GM19324 (cell line): ENCODE measurements around the gene CACNA1D.

ENCODE experiments used
- ATAC-seq: cut with Tn5 transposase; IDR thresholded peaks from one replicate; pipeline ENCODE4 v1.9.1; 2021; ENCODE audit warnings: mild to moderate bottlenecking, moderate library complexity; ENCODE audit not compliant: unreplicated experiment, low FRiP score

CACNA1D gene

DNA sequence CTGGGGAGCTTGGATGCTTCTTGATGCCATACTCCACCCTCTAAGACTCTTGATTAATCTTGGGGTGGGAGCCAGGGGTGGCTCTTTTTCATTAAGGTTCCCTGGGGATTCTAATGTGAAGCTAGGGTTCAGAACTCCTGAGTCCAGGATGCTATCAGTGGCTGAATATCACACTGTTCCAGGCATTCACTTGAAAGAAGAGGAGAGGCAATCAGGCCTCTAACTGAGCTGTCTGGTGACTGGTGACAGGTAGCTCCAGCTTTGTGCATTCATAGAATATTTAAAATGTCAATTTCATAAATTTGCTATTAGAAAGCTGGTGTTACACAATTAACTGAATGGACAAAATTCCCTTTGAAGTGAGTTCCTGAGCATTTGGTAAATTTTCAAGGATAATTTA is 212.8 kb downstream of the CACNA1D start:
- ATAC-seq: no peak

DNA sequence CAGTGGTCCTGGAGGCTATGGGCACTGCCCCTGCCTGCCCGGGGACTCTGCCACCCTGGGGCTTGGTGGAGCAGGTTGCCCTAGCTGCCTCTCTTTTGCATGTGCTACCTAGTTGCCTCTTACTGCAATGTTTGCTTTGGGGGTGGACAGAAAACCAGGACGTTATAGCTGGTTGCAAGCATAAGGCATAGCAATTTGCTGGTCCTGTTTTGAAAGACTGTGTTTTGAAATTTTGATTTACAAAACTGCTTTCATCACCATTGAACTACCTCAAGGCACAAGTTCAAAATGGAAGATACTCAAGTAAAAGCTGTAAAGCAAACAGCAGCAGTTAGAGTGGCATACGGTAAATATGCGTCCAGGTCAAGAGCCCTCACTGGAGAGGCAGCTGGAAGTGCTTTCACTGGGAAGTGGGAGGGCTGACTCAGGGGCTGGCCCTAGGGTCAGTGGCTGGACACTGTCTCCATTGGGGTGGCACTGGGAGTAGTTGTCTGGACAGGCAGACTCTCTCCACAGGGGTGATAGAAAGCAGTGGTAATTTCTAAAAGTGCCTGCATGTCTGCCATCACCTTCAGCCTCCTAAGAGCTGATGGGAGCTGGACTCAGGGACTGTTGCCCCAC is 213.7 kb downstream of the CACNA1D start:
- ATAC-seq: no peak

DNA sequence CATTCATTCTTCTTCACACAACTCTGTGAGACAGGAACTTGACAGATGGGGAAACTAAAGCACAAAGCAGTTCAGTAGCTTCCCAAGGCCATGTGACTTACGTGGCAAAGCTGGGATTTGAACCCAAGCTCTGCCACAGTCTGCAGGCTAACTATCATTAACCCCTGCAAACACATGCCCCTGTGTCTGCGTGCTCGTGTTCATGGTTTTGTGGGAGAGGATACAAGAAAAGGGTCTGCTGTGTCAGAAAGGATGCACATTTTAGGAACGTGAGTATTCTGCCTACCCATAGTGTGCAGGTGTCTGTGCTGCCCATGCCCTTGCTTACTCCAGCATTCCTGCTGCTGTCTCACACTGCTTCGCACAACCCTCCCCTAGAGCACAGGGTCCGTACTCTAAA is 214.8 kb downstream of the CACNA1D start:
- ATAC-seq: no peak

DNA sequence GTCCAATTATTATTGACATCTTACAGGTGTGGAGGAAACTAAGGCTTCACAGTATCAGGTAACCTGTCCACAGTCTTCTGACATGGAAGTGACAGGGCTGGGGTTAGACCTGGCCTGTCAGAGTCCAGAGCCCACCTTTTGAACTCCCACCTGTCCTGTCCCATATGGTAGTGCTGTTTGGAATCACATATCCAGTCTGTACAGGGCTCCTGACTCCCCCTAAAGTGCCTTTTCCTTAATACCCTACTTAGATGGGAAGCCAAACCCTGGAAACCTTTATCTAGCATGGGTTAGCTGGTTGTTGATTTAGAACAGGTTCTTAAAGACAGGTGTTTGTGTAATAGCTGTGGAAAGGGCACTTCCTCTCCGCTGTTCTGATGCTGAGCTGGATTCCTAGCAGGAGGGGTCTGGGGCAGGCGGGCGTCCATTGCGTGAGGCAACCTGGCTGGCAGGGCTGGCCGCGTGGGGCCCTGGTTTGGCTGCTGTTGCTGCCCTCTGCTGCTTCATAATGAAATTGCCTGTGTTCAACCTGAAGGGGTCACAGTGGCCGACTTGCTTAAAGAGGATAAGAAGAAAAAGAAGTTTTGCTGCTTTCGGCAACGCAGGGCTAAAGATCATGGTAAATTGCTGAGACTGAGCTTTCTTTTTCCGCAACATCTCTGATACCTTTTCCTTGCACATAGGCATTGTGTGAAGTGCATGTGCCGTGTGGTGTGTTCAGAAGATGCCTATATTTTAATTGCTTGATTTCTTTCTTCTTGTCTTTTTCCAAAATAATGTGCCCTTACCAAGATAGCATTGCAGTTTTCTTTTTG is 215.7 kb downstream of the CACNA1D start:
- peak; percentile 48 for ATAC-seq

DNA sequence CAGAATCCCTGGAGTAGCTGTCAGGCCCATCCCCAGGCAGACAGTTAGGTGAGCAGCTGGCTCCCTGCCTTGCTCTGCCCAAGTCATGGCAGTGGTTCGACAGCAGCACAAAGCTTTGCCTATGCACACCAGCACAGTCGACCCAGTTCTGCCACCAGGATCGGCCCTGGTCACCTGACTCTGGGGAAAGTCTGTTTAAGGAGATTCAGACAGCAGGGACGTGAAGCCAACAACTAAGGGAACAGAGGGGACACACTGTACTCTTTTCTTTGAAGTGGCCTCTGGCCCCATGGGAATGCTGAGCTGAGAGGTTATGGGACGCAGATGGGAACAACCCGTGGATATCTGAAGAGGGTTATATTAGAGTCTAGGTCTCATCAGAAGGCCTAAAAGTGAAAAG is 217.0 kb downstream of the CACNA1D start:
- no peak for ATAC-seq

DNA sequence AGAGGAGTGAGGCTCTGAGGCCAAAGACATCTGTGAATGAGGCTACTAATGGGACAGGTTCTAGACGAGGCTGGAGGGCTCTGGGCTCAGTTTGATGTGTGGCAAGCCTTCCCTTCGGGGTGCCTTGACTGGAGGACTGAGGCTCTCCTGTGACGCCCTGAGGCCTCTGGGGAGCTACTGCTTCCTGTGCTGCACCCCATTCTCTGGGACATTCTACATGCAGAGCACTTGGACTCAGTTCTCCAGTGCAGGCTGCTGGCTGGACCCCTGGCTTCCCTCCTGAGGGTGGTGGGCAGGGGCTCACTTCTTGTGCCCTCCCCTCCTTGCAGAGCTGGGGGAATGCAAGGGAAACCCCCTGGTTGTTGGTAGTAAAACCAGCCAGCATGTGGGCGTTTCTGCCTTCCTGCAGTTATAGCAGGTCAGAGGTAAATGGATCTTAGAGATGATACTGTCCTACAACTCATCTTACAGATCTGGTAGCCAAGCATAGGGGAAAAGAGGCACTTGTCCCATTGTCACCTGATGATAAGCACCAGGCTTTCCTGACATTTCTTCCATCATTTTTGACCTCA is 218.5 kb downstream of the CACNA1D start:
- no peak for ATAC-seq

DNA sequence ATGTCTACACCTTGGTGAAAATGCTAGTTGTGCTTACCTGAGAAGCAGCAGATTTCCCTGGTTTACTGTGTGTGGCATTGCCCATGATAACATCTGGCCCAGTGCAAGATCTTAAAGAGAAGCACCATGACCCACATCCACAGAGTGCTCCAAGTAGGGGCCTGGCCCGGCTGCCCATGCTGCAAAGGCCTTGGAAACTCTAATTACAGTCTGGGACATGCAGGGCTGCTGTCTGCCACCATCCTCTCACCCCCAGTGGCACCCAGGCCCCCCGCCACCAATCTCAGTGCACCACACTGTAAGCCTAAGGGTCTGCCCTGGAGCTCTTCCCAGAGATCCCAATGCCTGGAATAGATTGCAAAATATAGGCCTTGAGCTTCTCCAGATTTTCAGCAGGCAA is 219.2 kb downstream of the CACNA1D start:
- ATAC-seq: no peak

DNA sequence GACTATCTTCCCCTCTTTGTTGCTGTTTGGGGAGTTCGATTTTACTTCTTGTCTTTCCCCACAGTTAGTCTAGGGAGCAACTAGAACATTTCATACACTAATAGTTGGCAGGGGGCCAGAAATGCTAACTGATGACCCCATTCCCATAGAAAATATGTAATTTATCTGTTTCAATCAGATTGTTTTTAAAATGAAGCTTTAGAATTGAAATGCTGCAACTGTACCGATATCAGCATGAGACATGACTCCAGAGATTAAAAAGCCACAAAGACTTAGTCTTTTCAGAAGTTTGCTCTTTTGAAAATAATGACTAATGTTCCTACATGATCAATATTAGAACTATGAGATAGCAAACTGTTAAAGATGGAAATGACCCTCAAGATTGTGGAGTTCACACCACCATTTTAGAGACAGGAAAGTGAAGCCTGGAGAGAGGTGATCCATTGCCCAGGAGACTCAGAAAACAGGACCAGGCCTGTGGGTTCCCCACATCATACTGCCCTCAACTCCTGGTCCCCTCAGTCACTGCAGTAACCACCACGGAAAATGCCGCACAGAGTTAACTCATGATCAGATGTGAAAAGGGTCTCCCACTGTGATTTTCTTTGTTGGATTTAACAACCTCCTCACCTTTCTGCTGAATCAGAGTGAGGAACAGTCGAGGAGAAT is 221.5 kb downstream of the CACNA1D start:
- ATAC-seq: no peak

DNA sequence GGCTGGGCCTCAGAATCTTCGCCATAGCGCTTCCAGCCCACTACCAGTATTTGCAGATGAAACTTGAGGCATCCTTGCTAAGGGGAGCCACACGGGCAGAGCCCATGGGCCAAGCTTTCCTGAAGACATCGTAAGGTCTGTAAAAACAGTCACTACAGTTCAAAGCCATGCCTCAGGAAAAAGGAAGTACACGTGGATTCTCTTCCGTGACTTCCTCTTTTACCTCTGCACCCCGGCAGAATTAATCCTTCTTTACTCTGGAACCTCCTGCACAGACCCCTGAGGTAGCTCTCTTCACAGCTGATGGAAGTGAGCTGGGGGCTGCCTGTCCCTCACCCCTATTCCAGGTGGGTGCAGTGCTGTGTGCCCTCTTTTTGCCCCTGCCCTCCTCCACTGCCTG is 222.6 kb downstream of the CACNA1D start:
- ATAC-seq: no peak

DNA sequence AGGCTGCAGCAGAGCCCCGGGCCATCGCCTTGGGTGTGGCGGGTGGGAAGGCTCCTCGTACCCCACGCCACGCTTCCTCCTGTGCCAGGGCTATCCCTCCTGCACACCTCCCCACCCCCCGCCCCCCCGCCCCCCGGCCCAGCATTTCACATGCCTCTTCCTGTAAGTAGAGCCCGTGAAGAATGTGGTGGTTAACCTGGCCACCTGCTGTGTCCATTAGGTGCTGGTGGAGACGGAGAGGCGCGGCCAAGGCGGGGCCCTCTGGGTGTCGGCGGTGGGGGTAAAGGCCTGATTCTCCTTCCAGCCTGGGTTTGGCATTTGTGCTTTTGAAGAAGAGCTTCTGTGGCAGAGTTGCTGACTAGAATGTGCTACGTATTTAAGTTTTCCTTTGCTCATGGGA is 224.1 kb downstream of the CACNA1D start:
- no peak for ATAC-seq

DNA sequence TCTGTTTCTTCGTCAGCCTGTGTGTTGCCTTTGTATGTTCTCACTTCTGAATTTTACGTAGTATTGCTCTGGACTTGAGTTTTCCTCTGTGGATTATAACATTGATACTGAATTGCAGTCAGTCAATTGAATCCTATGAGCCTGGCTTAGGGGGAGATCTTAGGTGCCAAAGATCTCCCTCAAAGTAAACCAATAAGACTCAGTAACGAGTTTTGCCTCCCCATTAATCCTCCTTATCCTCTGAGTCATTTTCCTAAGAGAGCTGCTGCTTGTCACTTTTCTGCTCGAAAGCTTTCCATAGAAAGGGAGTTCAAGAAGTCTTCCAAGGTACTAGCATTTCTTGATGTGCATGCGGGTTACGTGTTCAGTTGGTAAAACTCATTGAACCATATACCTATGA is 225.4 kb downstream of the CACNA1D start:
- no peak for ATAC-seq

DNA sequence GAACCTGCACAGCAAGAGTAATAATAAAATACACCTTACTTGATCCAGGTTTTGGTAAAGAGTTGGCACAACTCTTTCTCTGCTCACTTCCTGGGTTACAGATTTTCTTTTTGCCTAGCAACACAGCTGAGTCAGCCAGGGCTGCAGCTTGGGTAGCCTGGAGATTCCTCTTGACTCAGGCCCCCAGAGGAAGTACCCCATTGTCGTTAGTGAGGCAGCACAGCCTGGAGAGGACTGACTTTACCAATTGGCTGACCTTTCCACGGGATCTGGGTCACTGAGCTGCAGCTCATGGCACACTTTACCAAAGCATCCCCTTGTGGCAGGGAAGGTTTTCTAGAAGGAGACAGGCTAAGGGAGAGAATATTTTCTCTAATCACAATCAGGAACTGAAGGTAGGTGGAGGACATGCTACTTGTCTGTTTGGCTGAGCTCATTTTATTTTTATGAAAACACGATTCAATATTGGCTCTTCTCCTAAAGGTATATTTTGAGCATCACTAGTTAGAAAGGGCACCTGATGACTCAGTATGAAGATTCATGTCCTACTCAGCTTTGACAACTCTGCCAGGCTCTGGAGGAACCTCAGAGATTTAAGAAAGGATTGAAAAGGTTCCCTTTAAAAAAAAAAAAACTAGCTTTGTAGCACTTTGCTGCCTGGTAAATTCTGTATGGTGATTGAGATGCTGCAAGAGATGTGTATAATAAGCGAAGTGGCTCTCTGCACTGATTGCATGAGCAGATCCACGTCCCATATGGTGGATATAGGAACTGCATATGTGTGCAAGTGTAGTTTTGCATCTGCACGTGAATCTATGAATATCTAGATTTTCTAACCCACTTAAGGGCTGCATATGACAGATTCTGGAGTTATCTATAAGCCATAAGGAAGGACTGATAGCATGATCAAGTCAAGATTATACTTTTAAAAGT is 227.0 kb downstream of the CACNA1D start:
- no peak for ATAC-seq

DNA sequence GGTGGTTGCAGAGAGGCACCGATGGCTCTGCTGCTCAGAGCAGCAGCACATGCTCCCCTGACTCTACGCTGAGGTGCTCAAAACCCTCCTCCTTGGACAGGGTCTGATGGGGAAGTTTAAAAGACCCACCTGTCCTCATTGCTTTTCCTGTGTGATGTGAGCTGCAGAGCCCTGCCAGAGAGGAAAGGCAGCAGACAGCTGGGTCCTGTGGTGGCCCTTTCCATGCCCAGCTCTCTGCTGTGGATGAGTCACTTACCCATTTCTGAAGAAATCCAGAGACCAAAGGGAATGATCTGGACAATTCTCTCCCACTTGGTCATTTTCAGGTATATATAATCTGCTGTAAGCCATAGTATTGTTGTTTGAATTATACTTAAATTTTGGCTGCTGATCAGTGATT is 230.2 kb downstream of the CACNA1D start:
- ATAC-seq: no peak

DNA sequence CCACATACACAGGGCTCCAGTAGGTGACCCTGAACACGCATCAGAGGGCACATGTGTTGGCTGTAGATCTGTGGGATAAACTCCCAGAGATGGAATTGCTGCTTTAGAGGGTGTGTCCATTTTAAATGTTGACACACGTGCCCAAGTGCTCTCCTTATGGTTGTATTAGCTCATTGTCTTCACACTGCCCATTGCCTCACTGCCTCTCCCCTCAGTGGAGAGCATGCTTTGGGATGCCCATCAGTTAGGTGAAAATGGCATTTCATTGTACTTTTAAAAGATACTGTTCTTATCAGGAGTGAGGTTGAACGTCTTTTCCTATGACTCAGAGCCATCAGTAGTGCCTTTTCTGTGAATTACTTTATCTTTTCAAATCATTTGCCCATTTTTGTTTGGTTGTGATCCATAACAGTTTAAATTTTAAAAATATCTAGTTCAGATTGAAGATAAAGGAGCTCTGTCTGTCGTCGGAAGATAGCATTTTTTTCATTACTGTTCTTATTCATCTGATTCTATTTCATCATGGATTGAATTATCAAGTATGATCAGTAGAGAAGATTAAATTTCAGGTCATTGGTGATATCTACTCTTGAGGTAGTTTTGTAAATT is 231.1 kb downstream of the CACNA1D start:
- no peak for ATAC-seq

DNA sequence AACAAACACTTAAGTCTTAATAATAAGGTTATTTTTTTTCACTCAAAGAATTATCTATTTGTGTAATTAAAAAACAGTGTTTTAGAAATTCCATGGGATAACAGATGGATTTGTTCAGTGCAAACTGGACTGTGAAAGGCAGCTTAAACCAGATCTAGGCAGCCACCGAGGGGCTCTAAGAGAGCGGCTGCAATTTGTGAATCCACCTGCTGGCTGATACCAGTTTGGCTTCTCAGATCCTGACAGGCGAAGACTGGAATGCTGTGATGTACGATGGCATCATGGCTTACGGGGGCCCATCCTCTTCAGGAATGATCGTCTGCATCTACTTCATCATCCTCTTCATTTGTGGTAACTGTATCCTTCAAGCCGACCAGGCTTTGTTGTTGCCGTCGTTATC is 232.2 kb downstream of the CACNA1D start:
- ATAC-seq: no peak

DNA sequence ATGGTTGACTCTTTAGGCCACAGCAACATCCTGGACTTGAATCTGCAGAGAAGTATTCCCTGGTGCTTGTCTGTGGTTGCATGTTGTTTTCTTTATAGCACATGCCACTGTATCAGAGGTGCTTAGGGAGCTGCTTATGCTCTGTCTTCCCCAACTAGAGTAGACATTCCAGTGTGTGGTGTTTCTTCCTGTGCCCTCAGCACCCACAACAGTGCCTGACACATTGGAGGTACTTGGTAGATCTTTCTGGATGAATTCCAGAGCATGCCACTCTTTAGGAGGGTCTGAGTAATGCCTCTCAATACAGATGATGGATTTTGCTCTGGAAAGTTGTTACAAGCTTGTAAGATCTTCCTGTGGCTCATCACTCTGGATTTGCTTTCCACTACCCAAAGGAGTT is 234.2 kb downstream of the CACNA1D start:
- no peak for ATAC-seq

DNA sequence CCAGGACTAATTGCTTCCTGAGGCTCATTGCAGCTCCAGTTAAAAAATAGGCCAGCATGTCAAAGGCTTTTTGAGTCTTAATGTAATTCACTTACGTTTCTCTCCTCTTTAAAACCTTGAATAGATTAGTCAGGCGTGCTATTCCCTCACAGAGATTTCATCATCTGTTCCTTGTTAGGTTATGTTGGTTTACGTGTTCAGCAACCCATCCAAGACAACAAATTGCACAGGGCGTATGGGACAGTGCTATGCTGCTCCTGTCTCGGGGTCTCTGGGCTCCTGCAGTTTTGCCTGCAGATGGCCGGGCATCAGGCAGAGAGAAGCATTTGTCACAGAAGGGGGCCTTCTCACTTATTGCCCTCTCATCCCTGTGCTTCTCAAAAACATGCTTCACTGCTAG is 234.7 kb downstream of the CACNA1D start:
- ATAC-seq: no peak

DNA sequence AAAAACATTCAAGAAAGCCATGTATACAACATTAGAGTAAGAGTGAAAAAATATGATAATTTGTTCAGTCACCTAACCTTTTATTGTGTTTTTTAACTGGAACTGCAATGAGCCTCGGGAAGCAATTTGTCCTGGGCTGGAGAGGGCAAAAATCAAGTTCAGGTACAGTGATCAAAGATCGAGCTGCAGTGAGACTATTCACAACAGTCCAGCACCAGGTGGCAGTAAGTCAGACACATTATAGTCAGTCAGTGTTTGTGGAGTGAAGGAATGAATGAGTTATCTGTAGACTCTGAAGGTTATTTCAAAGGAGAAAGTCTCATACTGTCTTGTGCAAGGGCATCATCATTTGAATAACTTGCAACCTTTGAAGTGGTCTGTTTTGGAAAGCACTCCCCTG is 235.2 kb downstream of the CACNA1D start:
- ATAC-seq: no peak

DNA sequence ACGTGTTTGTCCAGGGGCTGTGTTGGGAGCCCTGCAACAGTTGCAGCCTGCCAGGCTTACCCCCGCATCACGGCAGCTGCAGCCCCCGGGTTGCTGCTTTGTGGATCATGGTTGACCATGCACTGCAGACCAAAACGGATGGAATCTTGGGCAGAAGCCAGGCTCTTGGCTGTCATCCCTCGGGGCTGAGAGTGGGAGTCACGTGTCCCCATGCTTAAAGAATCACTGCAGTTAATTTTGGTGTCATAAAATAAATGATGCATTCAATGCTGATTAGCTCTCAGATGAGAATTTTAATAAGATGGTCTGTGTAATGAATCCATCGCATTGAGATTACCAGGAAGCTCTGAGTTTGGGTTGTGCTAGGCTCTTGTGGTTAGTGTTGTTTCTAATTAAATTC is 236.2 kb downstream of the CACNA1D start:
- ATAC-seq: no peak
